NCI-H2196 (cell line): ENCODE data around the gene MAP3K2.

Experiments used
- DNase-seq: peaks from one replicate; lab custom pipeline; 2025; ENCODE audit not compliant: unreplicated experiment; lab: John Stamatoyannopoulos, UW

MAP3K2 gene

GRCh38 chr2:127387655-127388422 is at the start of gene MAP3K2:
Gene MAP3K2, minus strand, starts transcription at chr2:127387975. Its CDS starts 44,846 bp downstream, at chr2:127343129.
- peak; percentile 98 for DNase-seq

- DNase-seq = no peak
Measured at GRCh38 chr2:127437056-127437455, 49.3 kb upstream of the MAP3K2 start.

- no peak for DNase-seq
Measured at GRCh38 chr2:127434515-127434914, 46.7 kb upstream of the MAP3K2 start.

- no peak for DNase-seq
Measured at GRCh38 chr2:127431408-127432023, 43.7 kb upstream of the MAP3K2 start.

- DNase-seq = no peak
Measured at GRCh38 chr2:127429844-127430425, 42.2 kb upstream of the MAP3K2 start.

GRCh38 chr2:127429291-127429690 is 41.5 kb upstream of the MAP3K2 start:
- no peak for DNase-seq

- no peak for DNase-seq
Measured at GRCh38 chr2:127428815-127429109, 41.0 kb upstream of the MAP3K2 start.

GRCh38 chr2:127428057-127428814 is 40.5 kb upstream of the MAP3K2 start:
- no peak for DNase-seq

GRCh38 chr2:127427376-127428056 is 39.7 kb upstream of the MAP3K2 start:
- DNase-seq = no peak

GRCh38 chr2:127426501-127427354 is 39.0 kb upstream of the MAP3K2 start:
- DNase-seq = no peak

- DNase-seq = no peak
Measured at GRCh38 chr2:127425540-127426490, 38.0 kb upstream of the MAP3K2 start.

GRCh38 chr2:127424598-127425520 is 37.1 kb upstream of the MAP3K2 start:
- no peak for DNase-seq

- no peak for DNase-seq
Measured at GRCh38 chr2:127423880-127424279, 36.1 kb upstream of the MAP3K2 start.

GRCh38 chr2:127423478-127423843 is 35.7 kb upstream of the MAP3K2 start:
- DNase-seq = peak; percentile 51

- peak; percentile 50 for DNase-seq
Measured at GRCh38 chr2:127422559-127423477, 35.0 kb upstream of the MAP3K2 start.

- no peak for DNase-seq
Measured at GRCh38 chr2:127421871-127422558, 34.2 kb upstream of the MAP3K2 start.
